Activated naive CD4-positive, alpha-beta T cell treated with anti-CD3 and anti-CD28 coated beads for 36 hours (primary cell): ENCODE data around the gene MRAS. TPM values are rescaled to one million over a fixed set of nuclear protein-coding genes. Genes with fewer than 3 reads are reported as not detected.

ENCODE experiments used
- total RNA-seq, 2 experiments: library from RNA; stranded (reverse); gene quantifications; one replicate each; pipeline ENCODE4 v1.2.3, GENCODE V29; 2021

Gene MRAS
- total RNA-seq, 2 experiments from 2014 or later: 0.52 to 0.62 TPM

Other genes with a start within 250 kb of the MRAS start
- not detected for gene DZIP1L, start 233.0 kb upstream of the MRAS start, total RNA-seq
- gene A4GNT, start 216.2 kb upstream of the MRAS start, total RNA-seq: not detected
- 10 to 100 TPM; 20.0 to 22.3 TPM for gene DBR1, start 173.7 kb upstream of the MRAS start, total RNA-seq
- gene ARMC8, start 161.3 kb upstream of the MRAS start, total RNA-seq: 10 to 100 TPM; 38.2 to 42.7 TPM
- gene NME9, start 18.7 kb upstream of the MRAS start, total RNA-seq: 1 to 10 TPM; 2.0 to 2.4 TPM
- 1 to 10 TPM in 1 of 2 experiments, under 1 TPM in 1; 0.96 to 1.1 TPM for gene ESYT3, start 86.0 kb downstream of the MRAS start, total RNA-seq
- 10 to 100 TPM; 16.3 to 20.4 TPM for gene CEP70, start 245.7 kb downstream of the MRAS start, total RNA-seq